ENCODE measurements around the gene KCNG2.

The KCNG2 gene

GRCh38 chr18:79823120-79823519 lies 25.4 kb downstream of the KCNG2 start:
- no peak for DNase-seq

GRCh38 chr18:79825913-79826312 lies 28.2 kb downstream of the KCNG2 start:
- no peak for DNase-seq

- no peak for DNase-seq
Observed at GRCh38 chr18:79826966-79827365, 29.2 kb downstream of the KCNG2 start.

GRCh38 chr18:79828258-79828657 lies 30.5 kb downstream of the KCNG2 start:
- no peak for DNase-seq

- no peak for DNase-seq
Observed at GRCh38 chr18:79829136-79829854, 31.6 kb downstream of the KCNG2 start.

GRCh38 chr18:79832169-79832568 lies 34.4 kb downstream of the KCNG2 start:
- no peak for DNase-seq

GRCh38 chr18:79834834-79835233 lies 37.1 kb downstream of the KCNG2 start:
- DNase-seq, result no peak

- DNase-seq, result no peak
Observed at GRCh38 chr18:79841936-79842335, 44.2 kb downstream of the KCNG2 start.

GRCh38 chr18:79844999-79845563 lies 47.3 kb downstream of the KCNG2 start:
- no peak for DNase-seq

GRCh38 chr18:79846936-79847557 lies 49.3 kb downstream of the KCNG2 start:
- no peak for DNase-seq

GRCh38 chr18:79847606-79848293 lies 50.0 kb downstream of the KCNG2 start:
- no peak for DNase-seq

- no peak for DNase-seq
Observed at GRCh38 chr18:79848294-79848578, 50.5 kb downstream of the KCNG2 start.

- DNase-seq, result no peak
Observed at GRCh38 chr18:79848579-79849327, 51.0 kb downstream of the KCNG2 start.

GRCh38 chr18:79849328-79850207 lies 51.8 kb downstream of the KCNG2 start:
- no peak for DNase-seq

GRCh38 chr18:79850731-79851130 lies 53.0 kb downstream of the KCNG2 start:
- no peak for DNase-seq

GRCh38 chr18:79851489-79851888 lies 53.8 kb downstream of the KCNG2 start:
- no peak for DNase-seq

GRCh38 chr18:79851950-79852349 lies 54.2 kb downstream of the KCNG2 start:
- DNase-seq, result no peak

GRCh38 chr18:79852561-79853302 lies 55.0 kb downstream of the KCNG2 start:
- DNase-seq, result peak; percentile 6

- peak; percentile 9 for DNase-seq
Observed at GRCh38 chr18:79853303-79853992, 55.7 kb downstream of the KCNG2 start.

- DNase-seq, result peak; percentile 12
Observed at GRCh38 chr18:79853993-79854364, 56.2 kb downstream of the KCNG2 start.

Measured in right hindlimb (tissue), 1 donor.